Measurements from ENCODE around the gene VPS39.

GRCh38 chr15:42152196-42152920 is 55.7 kb downstream of the VPS39 start:
- TF ChIP-seq, protein P1, sequence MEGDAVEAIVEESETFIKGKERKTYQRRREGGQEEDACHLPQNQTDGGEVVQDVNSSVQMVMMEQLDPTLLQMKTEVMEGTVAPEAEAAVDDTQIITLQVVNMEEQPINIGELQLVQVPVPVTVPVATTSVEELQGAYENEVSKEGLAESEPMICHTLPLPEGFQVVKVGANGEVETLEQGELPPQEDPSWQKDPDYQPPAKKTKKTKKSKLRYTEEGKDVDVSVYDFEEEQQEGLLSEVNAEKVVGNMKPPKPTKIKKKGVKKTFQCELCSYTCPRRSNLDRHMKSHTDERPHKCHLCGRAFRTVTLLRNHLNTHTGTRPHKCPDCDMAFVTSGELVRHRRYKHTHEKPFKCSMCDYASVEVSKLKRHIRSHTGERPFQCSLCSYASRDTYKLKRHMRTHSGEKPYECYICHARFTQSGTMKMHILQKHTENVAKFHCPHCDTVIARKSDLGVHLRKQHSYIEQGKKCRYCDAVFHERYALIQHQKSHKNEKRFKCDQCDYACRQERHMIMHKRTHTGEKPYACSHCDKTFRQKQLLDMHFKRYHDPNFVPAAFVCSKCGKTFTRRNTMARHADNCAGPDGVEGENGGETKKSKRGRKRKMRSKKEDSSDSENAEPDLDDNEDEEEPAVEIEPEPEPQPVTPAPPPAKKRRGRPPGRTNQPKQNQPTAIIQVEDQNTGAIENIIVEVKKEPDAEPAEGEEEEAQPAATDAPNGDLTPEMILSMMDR (IDR thresholded peaks at IDR 0.05; ENCODE audit: borderline replicate concordance, extremely low read depth, low read length, poor library complexity, severe bottlenecking), result no peak
- TF ChIP-seq EZH2 (IDR thresholded peaks at IDR 0.05; ENCODE audit: borderline replicate concordance, low read depth, low read length, severe bottlenecking), result no peak

All from DND-41 (cell line).